Heart right ventricle (tissue), 16 donors: Measurements from ENCODE around the gene PAAF1. TPM values are rescaled to one million over a fixed set of nuclear protein-coding genes. Genes with fewer than 3 reads are reported as not detected.
"Not testable (repeated sequence)": the region's sequence is repeated elsewhere in the genome, so short reads cannot be mapped to it uniquely, and the experiment has no call there.

Experiments used
- ATAC-seq, 8 donors: fragments of 200-7000 bp; cut with Tn5 transposase; one replicate each; pipeline ENCODE4 v1.9.1; 2020; ENCODE audit warnings: mild to moderate bottlenecking in 8 of 8, moderate library complexity in 8 of 8, moderate number of reproducible peaks in 1 of 8
- DNase-seq, 2 donors: peaks; one replicate each; pipeline ENCODE4 v3.0.0-alpha.2; 2020
- H3K27ac ChIP-seq, 10 donors: fragments of 200-600 bp; sonication (generic) in 2 of 10; one replicate each; pipeline versions ENCODE4 v1.5.0 to v1.8.0; 2020 to 2022; ENCODE audit warnings: mild to moderate bottlenecking in 3 of 10
- H3K27me3 ChIP-seq, 7 donors: fragments of 200-600 bp; one replicate each; pipeline ENCODE4 v1.8.0; 2021 to 2022; ENCODE audit warnings: mild to moderate bottlenecking in 2 of 7
- H3K36me3 ChIP-seq, 9 donors: fragments of 200-600 bp; sonication (generic) in 1 of 9; one replicate each; pipeline versions ENCODE4 v1.5.0 to v1.8.0; 2020 to 2022; ENCODE audit warnings: mild to moderate bottlenecking in 2 of 9
- H3K4me1 ChIP-seq, 9 donors: fragments of 200-600 bp; sonication (generic) in 1 of 9; one replicate each; pipeline versions ENCODE4 v1.5.0 to v1.8.0; 2020 to 2022; ENCODE audit warnings: mild to moderate bottlenecking in 4 of 9
- H3K4me3 ChIP-seq, 10 donors: fragments of 200-600 bp; sonication (generic) in 2 of 10; one replicate each; pipeline versions ENCODE4 v1.5.0 to v1.8.0; 2020 to 2022; ENCODE audit warnings: mild to moderate bottlenecking in 7 of 10, moderate library complexity in 2 of 10
- H3K9me3 ChIP-seq, 11 donors: fragments of 200-600 bp in 10 of 11; sonication (generic) in 2 of 11; one replicate each; pipeline versions ENCODE4 v1.5.0 to v1.8.0; 2013 to 2022; ENCODE audit warnings: mild to moderate bottlenecking in 2 of 11, control low read depth in 1 of 11, moderate library complexity in 1 of 11
- WGBS, 2 donors: extraction: QIAGEN DNeasy Blood & Tissue Kit; methylation state at CpG; one replicate each; pipeline ENCODE4 v1.1.7; 2013; ENCODE audit warnings: inconsistent platforms in 1 of 2; 5-methylcytosine and 5-hydroxymethylcytosine counted together
- intact Hi-C, 10 donors: fragments of 100-400 bp; cut with DNase I; formaldehyde crosslinking; loops; one replicate each; pipeline versions ENCODE4 v1.11.1 to v1.14.2; 2022
- polyA plus RNA-seq, 2 donors: library from polyadenylated mRNA; stranded (reverse); fragments of 200-250 nt; gene quantifications; one replicate each; pipeline ENCODE4 v1.2.3, GENCODE V29; 2013
- total RNA-seq, 10 donors: library from RNA; stranded (reverse); fragmentation: NEBNext Ultra II Directional in 3 of 10; extraction: Animal tissue kit (Norgen Biotek cat#: 25700) in 3 of 10; gene quantifications; one replicate each; pipeline versions ENCODE4 v1.2.1 to v1.2.4, GENCODE V29; 2021 to 2023
- TF ChIP-seq, protein P1 (sequence below), 9 donors: fragments of 200-600 bp; sonication (generic) in 2 of 9; IDR thresholded peaks; one replicate each; pipeline versions ENCODE4 v1.5.0 to v1.8.0; 2021 to 2022; ENCODE audit warnings: antibody characterized with exemption in 9 of 9, mild to moderate bottlenecking in 5 of 9, moderate library complexity in 1 of 9
- donor health status: Arrhythmogenic right ventricular cardiomyopathy.
- donor health status: ischemic (EF 13 %, LVEDD 7.1; RV severe dilation, severe dysfunction).
- donor health status: healthy with polysubstance abuse.
- donor health status: DM: no; HTN: yes; CAD: no.
- donor health status: DM: no; HTN: no; CAD: no.
- donor health status: ischemic (EF 25% LVEDD 6.9; RV normal size, moderate dysfunction).
- donor health status: ischemic (EF 25% LVEDD 5.7; RV mildly dilated, moderate dysfunction).
- donor health status: healthy.
- donor health status: DM: yes; HTN: yes; CAD: no.
- donor health status: Ischemic cardiomyopathy.
- donor health status: ischemic (EF 35%, LVEDD 5.7; RV mildly dilated, moderate dysfunction).
- donor health status: nonischemic (EF 11% LVEDD 7.7; RV severe dilation, severe dysfunction).
- donor health status: DM: yes; HTN: yes; CAD: no.
- donor health status: PGD.
- donor health status: ischemic (EF 29% LVEDD 5.4; RV normal size, mild dysfunction).
- donor health status: nonischemic (EF 23%, LVEDD 6.1; RV moderate dilation, normal function).

Gene PAAF1
- total and polyA plus RNA-seq, 12 donors, result 7.7 to 27.4 (median 12.8) TPM

DNA sequence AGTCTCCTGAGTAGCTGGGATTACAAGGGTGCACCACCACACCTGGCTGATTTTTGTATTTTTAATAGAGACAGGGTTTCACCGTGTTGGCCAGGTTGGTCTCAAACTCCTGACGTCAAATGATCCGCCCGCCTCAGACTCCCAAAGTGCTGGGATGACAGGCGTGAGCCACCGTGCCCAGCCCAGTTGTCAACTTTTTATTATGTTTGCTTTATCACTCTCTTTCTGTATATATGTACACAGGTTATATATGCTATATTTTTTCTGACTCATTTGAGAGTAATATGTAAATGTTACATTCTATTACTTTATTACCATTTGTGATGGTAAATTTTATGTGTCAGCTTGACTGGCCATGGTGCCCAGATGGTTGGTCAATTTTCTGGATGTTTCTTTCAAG is 55.2 kb downstream of the PAAF1 start:
- H3K4me1 ChIP-seq, result no peaks in the 10 kb centered on the region
- 94 to 100% methylated on average over 6 of the region's 6 CpGs for WGBS, 2 donors
- intact Hi-C loops, result no loop called here
- peaks cover 0 to 72% (median 23%) of the 10 kb centered on the region in 9 donors for H3K36me3 ChIP-seq
- TF ChIP-seq, protein P1, sequence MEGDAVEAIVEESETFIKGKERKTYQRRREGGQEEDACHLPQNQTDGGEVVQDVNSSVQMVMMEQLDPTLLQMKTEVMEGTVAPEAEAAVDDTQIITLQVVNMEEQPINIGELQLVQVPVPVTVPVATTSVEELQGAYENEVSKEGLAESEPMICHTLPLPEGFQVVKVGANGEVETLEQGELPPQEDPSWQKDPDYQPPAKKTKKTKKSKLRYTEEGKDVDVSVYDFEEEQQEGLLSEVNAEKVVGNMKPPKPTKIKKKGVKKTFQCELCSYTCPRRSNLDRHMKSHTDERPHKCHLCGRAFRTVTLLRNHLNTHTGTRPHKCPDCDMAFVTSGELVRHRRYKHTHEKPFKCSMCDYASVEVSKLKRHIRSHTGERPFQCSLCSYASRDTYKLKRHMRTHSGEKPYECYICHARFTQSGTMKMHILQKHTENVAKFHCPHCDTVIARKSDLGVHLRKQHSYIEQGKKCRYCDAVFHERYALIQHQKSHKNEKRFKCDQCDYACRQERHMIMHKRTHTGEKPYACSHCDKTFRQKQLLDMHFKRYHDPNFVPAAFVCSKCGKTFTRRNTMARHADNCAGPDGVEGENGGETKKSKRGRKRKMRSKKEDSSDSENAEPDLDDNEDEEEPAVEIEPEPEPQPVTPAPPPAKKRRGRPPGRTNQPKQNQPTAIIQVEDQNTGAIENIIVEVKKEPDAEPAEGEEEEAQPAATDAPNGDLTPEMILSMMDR (IDR thresholded peaks at IDR 0.05), result no peak
- DNase-seq (no peak), ATAC-seq (no peak)
- no peak overlapping the region for H3K27ac ChIP-seq
- H3K9me3 ChIP-seq, result no peaks in the 10 kb centered on the region
- H3K4me3 ChIP-seq, result no peak overlapping the region
- no peaks in the 10 kb centered on the region for H3K27me3 ChIP-seq

DNA sequence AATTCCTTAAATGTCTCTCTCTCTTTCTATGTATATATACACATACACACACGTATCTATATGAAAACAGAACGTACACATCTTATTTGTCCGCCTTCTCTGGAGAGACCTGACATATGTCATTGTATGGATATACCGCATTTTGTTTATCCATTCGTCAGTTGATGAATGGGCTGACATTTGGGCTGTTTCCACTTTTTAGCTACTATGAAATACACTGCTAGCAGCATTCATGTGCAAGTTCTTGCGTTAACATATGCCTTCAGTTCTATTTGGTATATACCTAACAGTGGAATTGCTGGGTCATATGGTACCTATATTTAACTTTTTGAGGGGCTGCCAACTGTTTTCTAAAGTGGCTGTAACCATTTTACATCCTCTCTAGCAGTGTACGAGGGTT is 56.0 kb downstream of the PAAF1 start:
- peaks cover 0 to 64% (median 23%) of the 10 kb centered on the region in 9 donors for H3K36me3 ChIP-seq
- TF ChIP-seq, protein P1 (IDR thresholded peaks at IDR 0.05), result no peak
- no peaks in the 10 kb centered on the region for H3K9me3 ChIP-seq
- no peaks in the 10 kb centered on the region for H3K27me3 ChIP-seq
- WGBS, 2 donors, result 82 to 85% methylated on average over 7 of the region's 7 CpGs
- no peak for ATAC-seq
- H3K4me3 ChIP-seq, result no peak overlapping the region
- intact Hi-C loops, result no loop called here
- no peak for DNase-seq
- no peaks in the 10 kb centered on the region for H3K4me1 ChIP-seq
- no peak overlapping the region for H3K27ac ChIP-seq

DNA sequence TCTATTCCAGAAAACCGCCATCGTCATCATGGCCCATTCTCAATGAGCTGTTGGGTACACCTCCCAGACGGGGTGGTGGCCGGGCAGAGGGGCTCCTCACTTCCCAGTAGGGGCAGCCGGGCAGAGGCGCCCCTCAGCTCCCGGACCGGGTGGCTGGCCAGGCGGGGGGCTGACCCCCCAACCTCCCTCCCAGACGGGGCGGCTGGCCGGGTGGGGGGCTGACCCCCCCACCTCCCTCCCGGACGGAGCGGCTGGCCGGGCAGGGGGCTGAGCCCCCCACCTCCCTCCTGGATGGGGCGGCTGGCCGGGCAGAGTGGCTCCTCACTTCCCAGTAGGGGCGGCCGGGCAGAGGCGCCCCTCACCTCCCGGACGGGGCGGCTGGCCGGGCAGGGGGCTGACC is 59.2 kb downstream of the PAAF1 start:
- peaks cover 0 to 12% (median 0%) of the 10 kb centered on the region in 11 donors for H3K9me3 ChIP-seq
- DNase-seq, ATAC-seq, H3K4me1 ChIP-seq, intact Hi-C loops, H3K4me3 ChIP-seq, H3K27ac ChIP-seq, H3K27me3 ChIP-seq: not testable (repeated sequence)
- H3K36me3 ChIP-seq, result peaks cover 0 to 33% (median 14%) of the 10 kb centered on the region in 9 donors
- 96 to 97% methylated on average over 15 to 18 of the region's 25 CpGs for WGBS, 2 donors

DNA sequence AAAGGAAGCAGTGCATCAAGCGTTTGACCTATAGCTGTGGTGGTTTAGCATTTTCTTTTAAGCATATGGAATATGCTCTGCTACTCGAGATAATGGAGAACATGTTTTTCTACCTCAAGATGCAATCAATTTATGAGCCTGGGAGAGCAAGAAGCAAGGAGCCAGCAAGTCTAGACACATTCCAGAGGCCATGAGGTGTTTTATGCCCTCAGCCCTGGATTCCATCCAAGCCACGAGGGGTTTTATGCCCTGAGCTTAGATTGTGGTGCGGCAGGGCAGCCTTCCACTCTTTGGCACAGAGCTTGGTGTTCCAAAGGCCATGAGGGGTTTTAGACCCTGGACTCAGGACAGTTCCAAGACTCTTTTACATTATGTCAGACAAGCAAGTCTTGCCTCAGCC is 62.3 kb downstream of the PAAF1 start:
- 81 to 87% methylated on average over 4 of the region's 4 CpGs for WGBS, 2 donors
- peaks cover 0 to 9% (median 3%) of the 10 kb centered on the region in 9 donors for H3K36me3 ChIP-seq
- H3K27ac ChIP-seq, result no peak overlapping the region
- no peaks in the 10 kb centered on the region for H3K27me3 ChIP-seq
- no peak for ATAC-seq
- no peaks in the 10 kb centered on the region for H3K4me1 ChIP-seq
- TF ChIP-seq, protein P1 (IDR thresholded peaks at IDR 0.05), result no peak
- intact Hi-C loops, result no loop called here
- no peak overlapping the region for H3K4me3 ChIP-seq
- no peak for DNase-seq
- peaks cover 0 to 19% (median 0%) of the 10 kb centered on the region in 11 donors for H3K9me3 ChIP-seq

DNA sequence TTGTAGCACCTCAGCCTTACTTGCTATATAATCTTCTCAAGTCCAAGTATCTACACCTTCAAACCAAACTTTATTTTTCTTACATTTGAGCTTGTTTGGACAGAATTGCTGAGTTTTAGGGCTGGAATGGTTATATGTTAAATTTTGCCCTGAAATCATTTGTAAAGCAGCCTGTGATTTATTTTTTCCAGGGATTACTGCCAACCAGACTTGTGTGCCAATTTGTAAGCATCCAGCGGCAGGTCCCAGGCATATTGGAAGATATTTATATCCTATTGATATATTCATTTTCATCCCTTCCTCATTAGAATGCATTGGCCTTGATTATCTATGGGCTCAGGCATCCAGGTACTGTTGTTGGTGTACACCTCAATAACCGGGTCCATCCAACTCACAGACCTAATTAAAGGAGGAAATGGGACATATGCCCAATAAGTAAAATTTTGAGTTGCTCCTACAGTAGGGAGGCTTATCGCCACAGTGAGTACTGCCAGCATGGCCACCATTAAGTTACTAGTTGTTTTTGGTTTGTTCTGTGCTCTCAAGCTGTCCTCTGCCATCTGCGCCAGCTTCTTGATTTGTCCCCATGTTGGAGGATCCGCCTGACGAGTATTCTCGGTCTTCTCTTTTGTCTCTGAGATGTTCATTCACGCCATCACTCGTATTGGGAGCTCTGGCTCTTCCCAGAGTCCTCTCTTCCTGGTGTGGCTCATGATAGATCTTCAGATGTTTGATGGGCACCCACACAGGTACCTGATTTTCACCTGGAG is 64.2 kb downstream of the PAAF1 start:
- 95 to 96% methylated on average over 9 of the region's 9 CpGs for WGBS, 2 donors
- Histone ChIP-seq H3K27ac (no peak overlapping the region), H3K27me3 (no peaks in the 10 kb centered on the region), H3K4me1 (no peaks in the 10 kb centered on the region), H3K9me3 (peaks cover 0 to 19% (median 0%) of the 10 kb centered on the region in 11 donors), H3K4me3 (no peak overlapping the region), H3K36me3 (no peaks in the 10 kb centered on the region)
- no peak for DNase-seq
- no peak for ATAC-seq
- intact Hi-C loops, result no loop called here
- TF ChIP-seq, protein P1 (IDR thresholded peaks at IDR 0.05), result no peak
